ENCODE results near the gene OR4D6.

DNA sequence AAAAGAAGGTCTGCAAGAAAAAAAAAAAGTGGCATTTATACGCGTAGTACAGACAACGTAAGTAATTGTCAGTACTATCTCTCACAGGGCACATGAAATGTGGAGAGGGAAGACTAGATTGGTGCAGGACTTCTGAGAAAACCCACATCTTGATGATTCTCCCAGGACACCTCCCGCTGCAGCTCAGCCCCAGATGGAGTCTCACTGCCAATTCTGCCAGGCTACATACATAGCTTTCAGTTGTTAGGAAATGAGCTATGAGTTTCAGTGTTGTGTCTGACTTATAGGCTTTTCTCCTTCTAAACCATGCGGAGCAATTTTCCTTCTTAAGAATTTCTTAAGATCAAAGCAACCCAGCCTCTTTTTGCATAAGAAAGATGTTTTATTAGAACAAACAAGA is 40.1 kb upstream of the OR4D6 start:
- TF ChIP-seq CTCF (IDR thresholded peaks at IDR 0.05; ENCODE audit: poor library complexity, severe bottlenecking), result no peak
- no peak for TF ChIP-seq EZH2 (IDR thresholded peaks at IDR 0.05; ENCODE audit: borderline replicate concordance, insufficient read depth, low read length, poor library complexity, severe bottlenecking)
- TF ChIP-seq, protein P1, sequence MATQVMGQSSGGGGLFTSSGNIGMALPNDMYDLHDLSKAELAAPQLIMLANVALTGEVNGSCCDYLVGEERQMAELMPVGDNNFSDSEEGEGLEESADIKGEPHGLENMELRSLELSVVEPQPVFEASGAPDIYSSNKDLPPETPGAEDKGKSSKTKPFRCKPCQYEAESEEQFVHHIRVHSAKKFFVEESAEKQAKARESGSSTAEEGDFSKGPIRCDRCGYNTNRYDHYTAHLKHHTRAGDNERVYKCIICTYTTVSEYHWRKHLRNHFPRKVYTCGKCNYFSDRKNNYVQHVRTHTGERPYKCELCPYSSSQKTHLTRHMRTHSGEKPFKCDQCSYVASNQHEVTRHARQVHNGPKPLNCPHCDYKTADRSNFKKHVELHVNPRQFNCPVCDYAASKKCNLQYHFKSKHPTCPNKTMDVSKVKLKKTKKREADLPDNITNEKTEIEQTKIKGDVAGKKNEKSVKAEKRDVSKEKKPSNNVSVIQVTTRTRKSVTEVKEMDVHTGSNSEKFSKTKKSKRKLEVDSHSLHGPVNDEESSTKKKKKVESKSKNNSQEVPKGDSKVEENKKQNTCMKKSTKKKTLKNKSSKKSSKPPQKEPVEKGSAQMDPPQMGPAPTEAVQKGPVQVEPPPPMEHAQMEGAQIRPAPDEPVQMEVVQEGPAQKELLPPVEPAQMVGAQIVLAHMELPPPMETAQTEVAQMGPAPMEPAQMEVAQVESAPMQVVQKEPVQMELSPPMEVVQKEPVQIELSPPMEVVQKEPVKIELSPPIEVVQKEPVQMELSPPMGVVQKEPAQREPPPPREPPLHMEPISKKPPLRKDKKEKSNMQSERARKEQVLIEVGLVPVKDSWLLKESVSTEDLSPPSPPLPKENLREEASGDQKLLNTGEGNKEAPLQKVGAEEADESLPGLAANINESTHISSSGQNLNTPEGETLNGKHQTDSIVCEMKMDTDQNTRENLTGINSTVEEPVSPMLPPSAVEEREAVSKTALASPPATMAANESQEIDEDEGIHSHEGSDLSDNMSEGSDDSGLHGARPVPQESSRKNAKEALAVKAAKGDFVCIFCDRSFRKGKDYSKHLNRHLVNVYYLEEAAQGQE (IDR thresholded peaks at IDR 0.05; ENCODE audit: borderline replicate concordance), result no peak
- no peak for TF ChIP-seq EP300 (conservative IDR thresholded peaks at IDR 0.05; ENCODE audit: poor library complexity, severe bottlenecking)
- TF ChIP-seq MXI1 (conservative IDR thresholded peaks at IDR 0.05; ENCODE audit: poor library complexity, severe bottlenecking), result no peak
